ENCODE measurements around the gene NPAT.

DNA sequence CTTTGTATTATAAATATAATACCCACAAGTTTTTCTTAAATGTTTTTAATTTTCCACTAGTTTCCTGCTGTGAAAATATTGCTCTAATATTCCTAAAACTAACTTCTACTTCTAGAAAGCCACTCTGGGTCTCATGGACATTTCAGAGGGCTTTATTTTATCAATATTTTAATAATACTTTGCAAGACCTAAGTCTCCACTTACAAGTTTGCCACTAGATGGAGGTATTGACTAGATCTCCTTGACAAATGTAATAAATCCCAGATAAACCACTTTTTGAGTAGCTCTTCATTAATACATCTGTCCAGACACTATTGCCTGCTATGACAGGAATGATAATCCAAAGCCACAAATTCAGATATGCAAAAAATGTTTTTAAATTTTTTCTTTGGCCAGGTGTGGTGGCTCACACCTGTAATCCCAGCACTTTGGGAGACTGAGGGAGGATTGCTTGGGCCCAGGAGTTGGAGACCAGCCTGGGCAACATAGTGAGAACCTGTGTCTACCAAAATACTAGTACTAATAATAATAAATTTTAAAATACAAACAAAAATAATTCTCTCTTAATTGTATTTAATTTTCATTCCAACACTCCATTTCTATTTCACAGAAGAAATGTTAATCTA, 104.6 kb downstream of the NPAT start:
- TF ChIP-seq EZH2 (IDR thresholded peaks at IDR 0.05; ENCODE audit: borderline replicate concordance, low read depth, low read length, poor library complexity, severe bottlenecking) (no peak), CTCF (conservative IDR thresholded peaks at IDR 0.05; ENCODE audit: low read depth, low read length) (peak; percentile 72)

Data from A673 (cell line).